HFFc6 (cell line): ENCODE measurements around the gene SPATC1L. TPM values are rescaled to one million over a fixed set of nuclear protein-coding genes. Genes with fewer than 3 reads are reported as not detected.
A peak's percentile ranks its signal among the peaks of the same experiment; 100 is the strongest.

ENCODE experiments used
- DNase-seq: peaks from one replicate; pipeline ENCODE4 v3.0.0-alpha.2; 2018
- H3K27ac Mint-ChIP-seq: 2 replicates; pipeline ENCODE4 v1.8.0; 2020; ENCODE audit warnings: mild to moderate bottlenecking, mixed read lengths
- H3K27me3 Mint-ChIP-seq: 2 replicates; pipeline ENCODE4 v1.8.0; 2021; ENCODE audit warnings: mild to moderate bottlenecking, moderate library complexity, mixed read lengths; ENCODE audit not compliant: insufficient read depth
- H3K36me3 Mint-ChIP-seq: 2 replicates; pipeline ENCODE4 v1.8.0; 2021; ENCODE audit warnings: low read depth, mixed read lengths
- H3K4me1 Mint-ChIP-seq: 2 replicates; pipeline ENCODE4 v1.8.0; 2020; ENCODE audit warnings: low read depth, mixed read lengths
- H3K4me3 Mint-ChIP-seq: 2 replicates; pipeline ENCODE4 v1.8.0; 2020; ENCODE audit warnings: mild to moderate bottlenecking, moderate library complexity, mixed read lengths
- H3K9me3 Mint-ChIP-seq: 2 replicates; pipeline ENCODE4 v1.8.0; 2020; ENCODE audit warnings: mild to moderate bottlenecking, mixed read lengths
- CTCF ChIP-seq: fragments of 200-600 bp; sonication (generic); IDR thresholded peaks from 2 replicates; pipeline ENCODE4 v1.5.0; 2021; ENCODE audit warnings: antibody characterized with exemption, mild to moderate bottlenecking
- long read RNA-seq: library from polyadenylated mRNA; unstranded; transcript quantifications from one replicate; pipeline ENCODE4 v2.0.0, GENCODE V29; 2019
- total RNA-seq, 6 experiments: library from RNA; stranded (reverse); fragmentation: NEBNext Ultra II Directional; extraction: Animal tissue kit (Norgen Biotek cat#: 25700); gene quantifications; 2 replicates in 1 of 6; 3 replicates in 5 of 6; pipeline ENCODE4 v1.2.3, GENCODE V29; 2021

SPATC1L gene
- 10 to 100 TPM; 11.3 to 14.7 (median 13.1) TPM for total RNA-seq
- long read RNA-seq, transcript SPATC1L-202 (4 exons, 1,182 nt), result major isoform, 24 of 30 reads
- long read RNA-seq, partial matches to known transcripts, result 2 of 30 reads
- long read RNA-seq, other reads (novel, unspliced or antisense), result 4 of 30 reads

GRCh38 chr21:46183910-46184624 lies at the start of gene SPATC1L:
Gene SPATC1L, minus strand, starts transcription at chr21:46184459. Its CDS starts 1,643 bp downstream, at chr21:46182816.
- peak within 1 kb of the TSS; percentile 67 for H3K27ac Mint-ChIP-seq
- 0 out of 2 replicates have a peak, but pooled peaks cover 5% of the 10 kb centered on the region for H3K36me3 Mint-ChIP-seq
- H3K27me3 Mint-ChIP-seq, result peaks cover 5% of the 10 kb centered on the region
- DNase-seq, result peak; percentile 51
- H3K4me3 Mint-ChIP-seq, result peak within 1 kb of the TSS; percentile 91
- no peak for TF ChIP-seq CTCF
- H3K9me3 Mint-ChIP-seq, result no peaks in the 10 kb centered on the region
- H3K4me1 Mint-ChIP-seq, result peaks cover 22% of the 10 kb centered on the region

GRCh38 chr21:46229923-46230260 lies 45.6 kb upstream of the SPATC1L start:
- H3K36me3 Mint-ChIP-seq, result peaks cover 44% of the 10 kb centered on the region
- TF ChIP-seq CTCF, result no peak
- H3K4me3 Mint-ChIP-seq, result peak overlapping the region; percentile 86
- DNase-seq, result no peak
- H3K4me1 Mint-ChIP-seq, result peaks cover 41% of the 10 kb centered on the region
- H3K27ac Mint-ChIP-seq, result peak overlapping the region; percentile 20
- H3K9me3 Mint-ChIP-seq, result no peaks in the 10 kb centered on the region
- H3K27me3 Mint-ChIP-seq, result peaks cover 1% of the 10 kb centered on the region

GRCh38 chr21:46229133-46229922 lies 45.1 kb upstream of the SPATC1L start:
- peaks cover 1% of the 10 kb centered on the region for H3K27me3 Mint-ChIP-seq
- peaks cover 43% of the 10 kb centered on the region for H3K4me1 Mint-ChIP-seq
- H3K9me3 Mint-ChIP-seq, result no peaks in the 10 kb centered on the region
- H3K27ac Mint-ChIP-seq, result peak overlapping the region; percentile 79
- peak; percentile 76 for TF ChIP-seq CTCF
- peaks cover 39% of the 10 kb centered on the region for H3K36me3 Mint-ChIP-seq
- H3K4me3 Mint-ChIP-seq, result peak overlapping the region; percentile 86
- no peak for DNase-seq

GRCh38 chr21:46228345-46229051 lies 44.2 kb upstream of the SPATC1L start, which contains the start of gene LSS:
Gene LSS, minus strand, starts transcription at chr21:46228774. Its CDS starts 29 bp downstream, at chr21:46228745.
- Mint-ChIP-seq H3K27ac (peak within 1 kb of the TSS; percentile 79), H3K36me3 (peaks cover 30% of the 10 kb centered on the region), H3K9me3 (no peaks in the 10 kb centered on the region)

More at GRCh38 chr21:46228345-46229051, 44.2 kb upstream of the SPATC1L start, which contains the start of gene LSS:
- no peak for TF ChIP-seq CTCF
- peak within 1 kb of the TSS; percentile 91 for H3K4me3 Mint-ChIP-seq
- H3K27me3 Mint-ChIP-seq, result peaks cover 1% of the 10 kb centered on the region
- H3K4me1 Mint-ChIP-seq, result peaks cover 46% of the 10 kb centered on the region
- DNase-seq, result peak; percentile 97
